HG03025 (cell line): Measurements from ENCODE around the gene UNC93B1.

Experiments
- ATAC-seq: cut with Tn5 transposase; IDR thresholded peaks from one replicate; pipeline ENCODE4 v1.9.1; 2021; ENCODE audit warnings: mild to moderate bottlenecking, moderate library complexity; ENCODE audit not compliant: unreplicated experiment, low FRiP score

Gene UNC93B1

GRCh38 chr11:68011051-68011943 lies 7.4 kb upstream of the UNC93B1 start:
- no peak for ATAC-seq

GRCh38 chr11:68010090-68011041 lies 6.5 kb upstream of the UNC93B1 start, which contains the start of gene ALDH3B1:
ALDH3B1 (plus strand) TSS chr11:68010327; CDS start chr11:68015298, 4,971 bp downstream.
- no peak for ATAC-seq

- ATAC-seq, result no peak
Observed at GRCh38 chr11:68009391-68010089, 5.6 kb upstream of the UNC93B1 start.

GRCh38 chr11:68008381-68009337 lies 4.8 kb upstream of the UNC93B1 start:
- ATAC-seq, result no peak

GRCh38 chr11:68007498-68008380 lies 3.8 kb upstream of the UNC93B1 start:
- no peak for ATAC-seq

- no peak for ATAC-seq
Observed at GRCh38 chr11:68006606-68007166, 2.8 kb upstream of the UNC93B1 start.

GRCh38 chr11:68004551-68005335 lies 846 bp upstream of the UNC93B1 start:
- no peak for ATAC-seq

- no peak for ATAC-seq
Observed at GRCh38 chr11:68002938-68003845, 705 bp downstream of the UNC93B1 start.

- no peak for ATAC-seq
Observed at GRCh38 chr11:68002575-68002937, 1.3 kb downstream of the UNC93B1 start.

GRCh38 chr11:67999704-68000103 lies 4.2 kb downstream of the UNC93B1 start:
- ATAC-seq, result no peak

GRCh38 chr11:67999201-67999629 lies 4.7 kb downstream of the UNC93B1 start:
- no peak for ATAC-seq

GRCh38 chr11:67998150-67999045 lies 5.5 kb downstream of the UNC93B1 start:
- no peak for ATAC-seq

- ATAC-seq, result no peak
Observed at GRCh38 chr11:67997475-67997921, 6.4 kb downstream of the UNC93B1 start.

- ATAC-seq, result no peak
Observed at GRCh38 chr11:67996622-67997474, 7.0 kb downstream of the UNC93B1 start.
